ENCODE data around the gene NOTO. TPM values are rescaled to one million over a fixed set of nuclear protein-coding genes. Genes with fewer than 3 reads are reported as not detected.
"Not testable (repeated sequence)": the region's sequence is repeated elsewhere in the genome, so short reads cannot be mapped to it uniquely, and the experiment has no call there.

The NOTO gene
- total RNA-seq, 1 donor from 2014 or later: not detected

GRCh38 chr2:73197579-73197978 is 4.8 kb upstream of the NOTO start:
- no peak for DNase-seq (ENCODE audit: low read depth)
- H3K36me3 ChIP-seq (ENCODE audit: control insufficient read depth, insufficient read depth, low read length): no peaks in the 10 kb centered on the region

GRCh38 chr2:73200281-73200680 is 2.1 kb upstream of the NOTO start:
- peaks cover 38% of the 10 kb centered on the region for H3K27me3 ChIP-seq (ENCODE audit: control insufficient read depth, insufficient read depth, low read length)
- not testable (repeated sequence) for H3K36me3 ChIP-seq (ENCODE audit: control insufficient read depth, insufficient read depth, low read length); H3K4me3 ChIP-seq (ENCODE audit: low read depth, low read length); DNase-seq (ENCODE audit: low read depth)

More at GRCh38 chr2:73197579-73197978, 4.8 kb upstream of the NOTO start:
- Histone ChIP-seq H3K27me3 (ENCODE audit: control insufficient read depth, insufficient read depth, low read length) (peaks cover 19% of the 10 kb centered on the region), H3K4me3 (ENCODE audit: low read depth, low read length) (no peak overlapping the region)
- no peak for TF ChIP-seq CTCF (IDR thresholded peaks at IDR 0.05; ENCODE audit: insufficient read depth, low read length, poor library complexity, severe bottlenecking)

- TF ChIP-seq CTCF (IDR thresholded peaks at IDR 0.05; ENCODE audit: insufficient read depth, low read length, poor library complexity, severe bottlenecking): no peak
- DNase-seq (ENCODE audit: low read depth): no peak
- peaks cover 37% of the 10 kb centered on the region for H3K27me3 ChIP-seq (ENCODE audit: control insufficient read depth, insufficient read depth, low read length)
- H3K36me3 ChIP-seq (ENCODE audit: control insufficient read depth, insufficient read depth, low read length): no peaks in the 10 kb centered on the region
- no peak overlapping the region for H3K4me3 ChIP-seq (ENCODE audit: low read depth, low read length)
Observed at GRCh38 chr2:73203055-73203681, 794 bp downstream of the NOTO start.

GRCh38 chr2:73205611-73206010 is 3.2 kb downstream of the NOTO start:
- H3K27me3 ChIP-seq (ENCODE audit: control insufficient read depth, insufficient read depth, low read length): peaks cover 34% of the 10 kb centered on the region
- TF ChIP-seq CTCF (IDR thresholded peaks at IDR 0.05; ENCODE audit: insufficient read depth, low read length, poor library complexity, severe bottlenecking): no peak
- no peak for DNase-seq (ENCODE audit: low read depth)
- H3K4me3 ChIP-seq (ENCODE audit: low read depth, low read length): no peak overlapping the region
- no peaks in the 10 kb centered on the region for H3K36me3 ChIP-seq (ENCODE audit: control insufficient read depth, insufficient read depth, low read length)

- Histone ChIP-seq H3K36me3 (ENCODE audit: control insufficient read depth, insufficient read depth, low read length) (no peaks in the 10 kb centered on the region), H3K4me3 (ENCODE audit: low read depth, low read length) (no peak overlapping the region), H3K27me3 (ENCODE audit: control insufficient read depth, insufficient read depth, low read length) (peaks cover 18% of the 10 kb centered on the region)
- no peak for TF ChIP-seq CTCF (IDR thresholded peaks at IDR 0.05; ENCODE audit: insufficient read depth, low read length, poor library complexity, severe bottlenecking)
- no peak for DNase-seq (ENCODE audit: low read depth)
Observed at GRCh38 chr2:73208258-73208657, 5.9 kb downstream of the NOTO start.

- Histone ChIP-seq H3K36me3 (ENCODE audit: control insufficient read depth, insufficient read depth, low read length) (no peaks in the 10 kb centered on the region), H3K4me3 (ENCODE audit: low read depth, low read length) (no peak overlapping the region), H3K27me3 (ENCODE audit: control insufficient read depth, insufficient read depth, low read length) (peaks cover 8% of the 10 kb centered on the region)
- no peak for DNase-seq (ENCODE audit: low read depth)
- TF ChIP-seq CTCF (IDR thresholded peaks at IDR 0.05; ENCODE audit: insufficient read depth, low read length, poor library complexity, severe bottlenecking): no peak
Observed at GRCh38 chr2:73210019-73210418, 7.6 kb downstream of the NOTO start.

Measured in kidney epithelial cell (primary cell).